Activated CD8-positive, alpha-beta memory T cell treated with anti-CD3 and anti-CD28 coated beads for 4 hours (primary cell): ENCODE data around the gene PCDH9.
"Not testable (repeated sequence)": the region's sequence is repeated elsewhere in the genome, so short reads cannot be mapped to it uniquely, and the experiment has no call there.

Experiments
- DNase-seq, 2 donors: peaks; one replicate each; pipeline ENCODE4 v3.0.0-alpha.2; 2020; ENCODE audit warnings: low read depth in 2 of 2

PCDH9 gene

GRCh38 chr13:66911411-66911939, 318.7 kb downstream of the PCDH9 start:
- no peak for DNase-seq

- no peak for DNase-seq
These were observed 330.2 kb downstream of the PCDH9 start for GRCh38 chr13:66899955-66900354.

GRCh38 chr13:66896933-66897332, 333.2 kb downstream of the PCDH9 start:
- no peak for DNase-seq

- no peak for DNase-seq
These were observed 334.4 kb downstream of the PCDH9 start for GRCh38 chr13:66895780-66896179.

- no peak for DNase-seq
These were observed 334.8 kb downstream of the PCDH9 start for GRCh38 chr13:66895320-66895719.

- DNase-seq, result no peak
These were observed 341.4 kb downstream of the PCDH9 start for GRCh38 chr13:66888698-66889097.

GRCh38 chr13:66887088-66887487, 343.0 kb downstream of the PCDH9 start:
- DNase-seq, result no peak

- DNase-seq, result no peak
These were observed 343.9 kb downstream of the PCDH9 start for GRCh38 chr13:66886264-66886663.

GRCh38 chr13:66881170-66881569, 349.0 kb downstream of the PCDH9 start:
- DNase-seq, result not testable (repeated sequence)

- DNase-seq, result no peak
These were observed 350.1 kb downstream of the PCDH9 start for GRCh38 chr13:66879988-66880387.

- no peak for DNase-seq
These were observed 354.9 kb downstream of the PCDH9 start for GRCh38 chr13:66875264-66875663.

GRCh38 chr13:66864627-66865026, 365.5 kb downstream of the PCDH9 start:
- DNase-seq, result no peak

GRCh38 chr13:66860878-66861417, 369.2 kb downstream of the PCDH9 start:
- DNase-seq, result no peak

- no peak for DNase-seq
These were observed 369.9 kb downstream of the PCDH9 start for GRCh38 chr13:66859934-66860877.

- no peak for DNase-seq
These were observed 371.1 kb downstream of the PCDH9 start for GRCh38 chr13:66859078-66859477.

- no peak for DNase-seq
These were observed 372.0 kb downstream of the PCDH9 start for GRCh38 chr13:66858163-66858562.

- DNase-seq, result no peak
These were observed 375.0 kb downstream of the PCDH9 start for GRCh38 chr13:66855131-66855530.

GRCh38 chr13:66853564-66853963, 376.6 kb downstream of the PCDH9 start:
- no peak for DNase-seq

- no peak for DNase-seq
These were observed 380.4 kb downstream of the PCDH9 start for GRCh38 chr13:66849706-66850105.

- no peak for DNase-seq
These were observed 382.6 kb downstream of the PCDH9 start for GRCh38 chr13:66847541-66847940.

GRCh38 chr13:66845393-66845792, 384.7 kb downstream of the PCDH9 start:
- no peak for DNase-seq

- DNase-seq, result no peak
These were observed 385.2 kb downstream of the PCDH9 start for GRCh38 chr13:66844933-66845332.

GRCh38 chr13:66842766-66843165, 387.4 kb downstream of the PCDH9 start:
- no peak for DNase-seq
